Ovary (tissue), 3 donors: ENCODE measurements around the gene AUTS2.

ENCODE experiments used
- POLR2A ChIP-seq: fragments of 450-650 bp; IDR thresholded peaks from one replicate; pipeline ENCODE4 v1.6.1; 2017; ENCODE audit warnings: antibody characterized with exemption, mild to moderate bottlenecking, moderate library complexity
- TF ChIP-seq, protein P1 (sequence below), 3 donors: fragments of 450-650 bp in 2 of 3; fragments of 200-600 bp in 1 of 3; IDR thresholded peaks; one replicate each; pipeline versions ENCODE4 v1.5.1 to v1.8.0; 2016 to 2022; ENCODE audit warnings: antibody characterized with exemption in 3 of 3, mild to moderate bottlenecking in 1 of 3
- donor health status: DM: no; HTN: no; CAD: no.

DNA sequence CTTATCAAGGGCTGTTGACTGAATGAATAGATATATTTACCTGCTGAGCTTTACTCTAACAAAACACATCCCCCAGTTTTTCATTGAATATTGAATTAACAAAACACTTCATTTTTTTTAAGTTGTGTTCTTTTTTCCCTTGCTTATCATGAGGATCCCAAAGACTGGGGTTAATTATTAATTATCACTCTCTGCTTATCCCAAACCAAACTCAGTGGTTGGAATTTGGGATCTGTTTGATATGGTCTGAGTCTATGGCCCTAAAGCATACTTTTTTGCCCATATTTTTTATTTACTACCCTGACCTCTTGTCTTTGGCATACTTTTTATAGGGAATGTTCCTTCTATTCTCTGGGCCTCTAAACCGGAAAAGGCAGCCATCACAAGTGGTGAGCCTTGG is 836.5 kb downstream of the AUTS2 start:
- TF ChIP-seq, protein P1, sequence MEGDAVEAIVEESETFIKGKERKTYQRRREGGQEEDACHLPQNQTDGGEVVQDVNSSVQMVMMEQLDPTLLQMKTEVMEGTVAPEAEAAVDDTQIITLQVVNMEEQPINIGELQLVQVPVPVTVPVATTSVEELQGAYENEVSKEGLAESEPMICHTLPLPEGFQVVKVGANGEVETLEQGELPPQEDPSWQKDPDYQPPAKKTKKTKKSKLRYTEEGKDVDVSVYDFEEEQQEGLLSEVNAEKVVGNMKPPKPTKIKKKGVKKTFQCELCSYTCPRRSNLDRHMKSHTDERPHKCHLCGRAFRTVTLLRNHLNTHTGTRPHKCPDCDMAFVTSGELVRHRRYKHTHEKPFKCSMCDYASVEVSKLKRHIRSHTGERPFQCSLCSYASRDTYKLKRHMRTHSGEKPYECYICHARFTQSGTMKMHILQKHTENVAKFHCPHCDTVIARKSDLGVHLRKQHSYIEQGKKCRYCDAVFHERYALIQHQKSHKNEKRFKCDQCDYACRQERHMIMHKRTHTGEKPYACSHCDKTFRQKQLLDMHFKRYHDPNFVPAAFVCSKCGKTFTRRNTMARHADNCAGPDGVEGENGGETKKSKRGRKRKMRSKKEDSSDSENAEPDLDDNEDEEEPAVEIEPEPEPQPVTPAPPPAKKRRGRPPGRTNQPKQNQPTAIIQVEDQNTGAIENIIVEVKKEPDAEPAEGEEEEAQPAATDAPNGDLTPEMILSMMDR (IDR thresholded peaks at IDR 0.05), result no peak
- TF ChIP-seq POLR2A, result no peak
